ENCODE results near the gene FBXO4. TPM values are rescaled to one million over a fixed set of nuclear protein-coding genes. Genes with fewer than 3 reads are reported as not detected.

FBXO4 gene
- total RNA-seq, 1 experiment from 2014 or later, result 9.6 TPM

DNA sequence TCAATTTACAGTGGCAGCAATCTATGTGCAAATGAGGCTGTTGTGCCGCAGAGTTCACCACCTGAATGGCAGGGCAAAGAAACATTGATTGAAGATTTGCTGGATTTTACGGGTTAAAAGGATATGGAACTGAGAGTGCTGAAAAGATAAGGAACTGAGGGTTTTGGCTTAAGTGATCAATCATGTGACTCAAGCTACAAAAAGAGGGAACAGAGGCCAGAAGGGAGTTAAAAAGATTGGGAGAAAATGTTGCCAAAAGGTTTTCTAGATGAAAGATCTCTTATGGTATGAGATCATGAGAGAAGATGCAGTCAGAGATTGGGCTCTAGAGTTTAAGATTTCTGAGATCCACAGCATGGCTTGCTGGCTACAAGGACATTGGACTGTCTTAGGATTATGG, 28.9 kb upstream of the FBXO4 start:
- no peak overlapping the region for H3K27ac ChIP-seq (ENCODE audit: low read depth, low read length, poor library complexity, severe bottlenecking)
- intact Hi-C loops (cut with micrococcal nuclease; ENCODE audit: unreplicated experiment), result no loop called here
- DNase-seq (ENCODE audit: low spot score), result no peak
- BruUV-seq (replicated peaks), result no TSS peak
- no peaks in the 10 kb centered on the region for H3K9me3 ChIP-seq (ENCODE audit: low read depth, low read length, poor library complexity, severe bottlenecking)
- POLR2A ChIA-PET (ENCODE audit: low non-redundant PET), result no interaction called here
- no peaks in the 10 kb centered on the region for H3K4me1 ChIP-seq (ENCODE audit: insufficient read depth, low read length, poor library complexity, severe bottlenecking)
- no peak overlapping the region for H3K4me3 ChIP-seq (ENCODE audit: low read depth, low read length, poor library complexity, severe bottlenecking)
- CTCF ChIA-PET, result no interaction called here
- H3K27me3 ChIP-seq (replicated peaks; ENCODE audit: insufficient read depth, low read depth, low read length, poor library complexity), result no peaks in the 10 kb centered on the region
- H3K36me3 ChIP-seq (ENCODE audit: insufficient read depth, low read length, poor library complexity, severe bottlenecking), result no peaks in the 10 kb centered on the region
- no peak for TF ChIP-seq EZH2 (IDR thresholded peaks at IDR 0.05; ENCODE audit: borderline replicate concordance, low read depth, low read length, poor library complexity, severe bottlenecking)
- TF ChIP-seq, protein P1, sequence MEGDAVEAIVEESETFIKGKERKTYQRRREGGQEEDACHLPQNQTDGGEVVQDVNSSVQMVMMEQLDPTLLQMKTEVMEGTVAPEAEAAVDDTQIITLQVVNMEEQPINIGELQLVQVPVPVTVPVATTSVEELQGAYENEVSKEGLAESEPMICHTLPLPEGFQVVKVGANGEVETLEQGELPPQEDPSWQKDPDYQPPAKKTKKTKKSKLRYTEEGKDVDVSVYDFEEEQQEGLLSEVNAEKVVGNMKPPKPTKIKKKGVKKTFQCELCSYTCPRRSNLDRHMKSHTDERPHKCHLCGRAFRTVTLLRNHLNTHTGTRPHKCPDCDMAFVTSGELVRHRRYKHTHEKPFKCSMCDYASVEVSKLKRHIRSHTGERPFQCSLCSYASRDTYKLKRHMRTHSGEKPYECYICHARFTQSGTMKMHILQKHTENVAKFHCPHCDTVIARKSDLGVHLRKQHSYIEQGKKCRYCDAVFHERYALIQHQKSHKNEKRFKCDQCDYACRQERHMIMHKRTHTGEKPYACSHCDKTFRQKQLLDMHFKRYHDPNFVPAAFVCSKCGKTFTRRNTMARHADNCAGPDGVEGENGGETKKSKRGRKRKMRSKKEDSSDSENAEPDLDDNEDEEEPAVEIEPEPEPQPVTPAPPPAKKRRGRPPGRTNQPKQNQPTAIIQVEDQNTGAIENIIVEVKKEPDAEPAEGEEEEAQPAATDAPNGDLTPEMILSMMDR (conservative IDR thresholded peaks at IDR 0.05; ENCODE audit: low read depth, low read length), result no peak

DNA sequence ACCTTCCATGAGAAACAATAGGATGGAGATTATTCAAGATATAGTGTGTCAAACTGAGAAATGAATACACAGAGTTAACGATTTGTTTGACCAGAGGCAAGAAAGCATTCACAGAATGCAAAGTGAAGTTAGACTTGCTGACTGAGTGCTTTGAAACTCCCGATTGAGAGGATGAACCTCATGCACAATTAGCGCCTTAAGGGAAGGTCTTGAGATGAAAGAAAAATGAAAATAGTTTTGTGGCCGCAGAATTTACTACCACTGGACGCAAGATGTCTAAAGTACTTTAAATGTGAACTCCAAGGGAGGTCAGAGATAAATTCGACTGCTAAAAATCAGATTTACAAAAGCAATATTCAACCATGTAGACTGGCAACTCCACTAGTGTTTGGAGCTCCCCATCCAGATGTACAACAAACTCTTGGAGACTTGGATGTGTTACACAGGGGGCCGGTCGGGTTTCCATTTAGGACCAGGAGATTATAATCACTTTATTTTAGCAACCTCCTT, 21.6 kb upstream of the FBXO4 start:
- Histone ChIP-seq H3K36me3 (ENCODE audit: insufficient read depth, low read length, poor library complexity, severe bottlenecking) (peaks cover 10% of the 10 kb centered on the region), H3K9me3 (ENCODE audit: low read depth, low read length, poor library complexity, severe bottlenecking) (no peaks in the 10 kb centered on the region), H3K27me3 (replicated peaks; ENCODE audit: insufficient read depth, low read depth, low read length, poor library complexity) (no peaks in the 10 kb centered on the region), H3K27ac (ENCODE audit: low read depth, low read length, poor library complexity, severe bottlenecking) (peak overlapping the region; percentile 94), H3K4me1 (ENCODE audit: insufficient read depth, low read length, poor library complexity, severe bottlenecking) (peaks cover 14% of the 10 kb centered on the region), H3K4me3 (ENCODE audit: low read depth, low read length, poor library complexity, severe bottlenecking) (peak overlapping the region; percentile 69)
- intact Hi-C loops (cut with micrococcal nuclease; ENCODE audit: unreplicated experiment), result no loop called here
- no peak for DNase-seq (ENCODE audit: low spot score)
- TF ChIP-seq, protein P1 (conservative IDR thresholded peaks at IDR 0.05; ENCODE audit: low read depth, low read length), result no peak
- TSS peak; percentile 100 for BruUV-seq (replicated peaks)
- POLR2A ChIA-PET (ENCODE audit: low non-redundant PET), result interaction anchor here (0.6 to 0.7 kb wide), 2 partner anchors 109 to 1047 kb away, joined by 3 to 4 read pairs; no protein-coding TSS in a partner anchor
- CTCF ChIA-PET, result no interaction called here

DNA sequence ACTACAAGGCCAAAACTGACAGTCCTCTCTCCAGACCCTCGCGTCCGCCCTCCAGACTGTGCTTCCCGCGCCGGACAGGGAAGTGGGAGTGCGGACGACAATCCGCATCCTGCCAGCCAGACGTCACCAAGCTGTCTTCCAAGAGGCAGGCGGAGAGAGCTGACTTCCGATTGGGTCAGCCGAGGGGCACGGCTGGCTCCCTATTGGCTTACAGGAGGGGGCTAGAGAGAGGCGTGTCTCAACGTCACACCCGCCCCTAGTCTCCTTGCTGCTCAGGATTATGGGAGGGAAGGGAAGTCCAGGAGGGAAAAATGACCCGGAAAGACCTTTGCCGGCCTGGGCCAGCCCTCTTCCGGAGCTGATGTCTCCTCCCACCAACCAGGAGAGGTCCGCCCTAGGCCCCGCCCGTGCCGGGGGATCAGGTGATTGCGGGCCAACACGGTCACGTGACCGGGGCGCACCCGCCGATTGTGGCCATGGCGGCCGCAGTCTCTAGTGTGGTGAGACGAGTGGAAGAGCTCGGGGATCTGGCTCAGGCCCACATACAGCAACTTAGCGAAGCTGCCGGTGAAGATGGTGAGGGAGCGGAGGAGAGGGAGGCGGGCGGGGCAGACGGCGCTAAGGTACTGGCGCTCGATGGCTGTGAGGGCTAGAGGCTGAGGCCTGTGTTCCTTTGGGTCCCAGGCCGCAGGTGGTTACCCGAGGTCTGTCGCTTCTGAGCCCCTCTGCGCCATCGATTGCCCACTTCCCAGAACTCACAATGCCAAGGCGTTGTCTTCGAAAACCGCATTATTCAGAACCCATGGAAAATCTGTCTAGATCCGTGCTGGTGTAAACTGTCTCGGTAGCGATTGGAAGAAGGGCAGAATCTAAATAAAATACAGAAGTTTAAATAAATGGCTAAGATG, 20.9 kb upstream of the FBXO4 start, which contains the start of gene RIMOC1:
TSS of gene RIMOC1 (plus strand) at position 453 of the 908 bp plus-strand sequence. CDS start at position 477, 24 bp downstream.
- no peak for TF ChIP-seq EZH2 (IDR thresholded peaks at IDR 0.05; ENCODE audit: borderline replicate concordance, low read depth, low read length, poor library complexity, severe bottlenecking)
- TF ChIP-seq, protein P1 (conservative IDR thresholded peaks at IDR 0.05; ENCODE audit: low read depth, low read length), result no peak
- ChIA-PET POLR2A (ENCODE audit: low non-redundant PET) (interaction anchor here (0.6 to 0.7 kb wide), 2 partner anchors 110 to 1047 kb away, joined by 3 to 4 read pairs; no protein-coding TSS in a partner anchor), CTCF (no interaction called here)
- Histone ChIP-seq H3K27ac (ENCODE audit: low read depth, low read length, poor library complexity, severe bottlenecking) (peak within 1 kb of the TSS; percentile 94), H3K27me3 (replicated peaks; ENCODE audit: insufficient read depth, low read depth, low read length, poor library complexity) (no peaks in the 10 kb centered on the region), H3K36me3 (ENCODE audit: insufficient read depth, low read length, poor library complexity, severe bottlenecking) (peaks cover 17% of the 10 kb centered on the region), H3K9me3 (ENCODE audit: low read depth, low read length, poor library complexity, severe bottlenecking) (no peaks in the 10 kb centered on the region), H3K4me3 (ENCODE audit: low read depth, low read length, poor library complexity, severe bottlenecking) (peak within 1 kb of the TSS; percentile 69), H3K4me1 (ENCODE audit: insufficient read depth, low read length, poor library complexity, severe bottlenecking) (peaks cover 14% of the 10 kb centered on the region)
- BruUV-seq (replicated peaks), result no TSS peak
- peak; percentile 99 for DNase-seq (ENCODE audit: low spot score)
- intact Hi-C loops (cut with micrococcal nuclease; ENCODE audit: unreplicated experiment), result no loop called here
